Fibroblast of mammary gland (primary cell): ENCODE measurements around the gene GALNT1.

ENCODE experiments used
- DNase-seq: peaks from one replicate; pipeline ENCODE4 v3.0.0-alpha.2; 2010; ENCODE audit warnings: low read depth
- H3K4me3 ChIP-seq: 2 replicates; pipeline ENCODE4 v1.5.1; 2011; ENCODE audit warnings: low read depth, mild to moderate bottlenecking, low read length, moderate library complexity; ENCODE audit not compliant: control insufficient read depth
- TF ChIP-seq, protein P1 (sequence below): conservative IDR thresholded peaks from 2 replicates; pipeline ENCODE4 v1.5.1; 2011; ENCODE audit warnings: low read depth, low read length, inconsistent platforms; ENCODE audit not compliant: control insufficient read depth, insufficient read depth

Gene GALNT1

DNA sequence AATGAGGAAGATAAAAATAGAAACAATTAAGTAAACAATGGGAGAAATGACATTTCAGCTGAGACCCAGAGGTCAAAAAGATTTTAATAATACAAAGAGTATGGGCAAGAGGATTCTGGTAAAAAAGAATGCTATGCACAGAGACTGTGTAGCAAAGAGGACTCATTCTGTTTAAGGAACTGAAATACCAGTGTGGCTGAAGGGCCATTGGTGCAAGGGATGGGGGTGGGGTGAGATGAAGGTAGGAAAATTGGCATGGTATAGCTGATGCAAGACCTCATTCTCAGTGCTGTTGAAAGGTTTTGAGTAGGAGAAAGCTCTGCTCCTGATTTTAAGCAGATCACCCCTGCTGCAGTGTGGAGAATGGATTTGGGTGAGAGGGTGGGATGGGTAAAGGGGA, 10.8 kb downstream of the GALNT1 start:
- TF ChIP-seq, protein P1, sequence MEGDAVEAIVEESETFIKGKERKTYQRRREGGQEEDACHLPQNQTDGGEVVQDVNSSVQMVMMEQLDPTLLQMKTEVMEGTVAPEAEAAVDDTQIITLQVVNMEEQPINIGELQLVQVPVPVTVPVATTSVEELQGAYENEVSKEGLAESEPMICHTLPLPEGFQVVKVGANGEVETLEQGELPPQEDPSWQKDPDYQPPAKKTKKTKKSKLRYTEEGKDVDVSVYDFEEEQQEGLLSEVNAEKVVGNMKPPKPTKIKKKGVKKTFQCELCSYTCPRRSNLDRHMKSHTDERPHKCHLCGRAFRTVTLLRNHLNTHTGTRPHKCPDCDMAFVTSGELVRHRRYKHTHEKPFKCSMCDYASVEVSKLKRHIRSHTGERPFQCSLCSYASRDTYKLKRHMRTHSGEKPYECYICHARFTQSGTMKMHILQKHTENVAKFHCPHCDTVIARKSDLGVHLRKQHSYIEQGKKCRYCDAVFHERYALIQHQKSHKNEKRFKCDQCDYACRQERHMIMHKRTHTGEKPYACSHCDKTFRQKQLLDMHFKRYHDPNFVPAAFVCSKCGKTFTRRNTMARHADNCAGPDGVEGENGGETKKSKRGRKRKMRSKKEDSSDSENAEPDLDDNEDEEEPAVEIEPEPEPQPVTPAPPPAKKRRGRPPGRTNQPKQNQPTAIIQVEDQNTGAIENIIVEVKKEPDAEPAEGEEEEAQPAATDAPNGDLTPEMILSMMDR, result no peak
- no peak overlapping the region for H3K4me3 ChIP-seq
- DNase-seq, result no peak

DNA sequence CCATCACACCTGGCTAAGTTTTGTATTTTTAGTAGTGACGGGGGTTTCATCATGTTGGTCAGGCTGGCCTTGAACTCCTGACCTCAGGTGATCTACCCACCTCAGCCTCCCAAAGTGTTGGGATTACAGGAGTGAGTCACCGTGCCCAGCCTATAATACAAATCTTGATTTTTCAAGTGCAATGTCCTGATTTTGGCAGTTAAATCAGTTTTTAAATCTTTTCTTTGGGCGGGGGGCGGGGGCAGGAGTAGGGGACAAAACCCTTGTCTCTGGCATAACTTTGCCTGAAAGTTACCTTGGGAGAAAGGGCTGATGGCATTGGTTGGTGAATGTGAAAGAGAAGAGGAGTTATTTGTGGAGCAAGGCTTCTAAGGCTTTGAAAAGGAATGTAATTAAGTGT, 12.3 kb downstream of the GALNT1 start:
- no peak overlapping the region for H3K4me3 ChIP-seq
- no peak for DNase-seq
- TF ChIP-seq, protein P1, result no peak

GRCh38 chr18:35597758-35598157, 16.2 kb downstream of the GALNT1 start:
- no peak overlapping the region for H3K4me3 ChIP-seq
- TF ChIP-seq, protein P1, result no peak
- DNase-seq, result no peak

- DNase-seq, result no peak
- TF ChIP-seq, protein P1, result no peak
- H3K4me3 ChIP-seq, result no peak overlapping the region
Observed at GRCh38 chr18:35602193-35602820, 20.8 kb downstream of the GALNT1 start.

DNA sequence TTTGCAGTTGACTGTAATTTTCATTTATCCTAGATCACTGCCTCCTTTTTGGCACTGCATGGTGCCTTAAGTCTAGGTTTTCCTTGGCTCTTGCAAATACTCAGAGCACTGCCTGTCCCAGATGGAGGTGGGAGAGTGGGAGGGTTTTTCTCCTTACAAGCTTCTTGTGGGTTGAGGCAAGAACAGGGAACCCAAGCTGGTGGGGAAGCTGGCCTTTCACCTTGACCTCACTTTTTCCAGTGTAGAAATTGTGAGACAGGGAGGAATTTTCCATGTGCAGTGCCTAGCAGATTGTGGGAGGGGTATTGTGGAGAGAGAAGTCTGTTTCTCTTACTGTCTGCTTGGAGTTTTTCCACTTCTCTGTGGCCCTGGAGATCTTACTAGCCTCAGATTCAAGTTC, 21.5 kb downstream of the GALNT1 start:
- H3K4me3 ChIP-seq, result no peak overlapping the region
- no peak for DNase-seq
- TF ChIP-seq, protein P1, result no peak

- DNase-seq, result no peak
- TF ChIP-seq, protein P1, result no peak
- H3K4me3 ChIP-seq, result no peak overlapping the region
Observed at GRCh38 chr18:35603528-35603927, 22.0 kb downstream of the GALNT1 start.

- no peak for DNase-seq
- TF ChIP-seq, protein P1, result no peak
- H3K4me3 ChIP-seq, result no peak overlapping the region
Observed at GRCh38 chr18:35604369-35604768, 22.8 kb downstream of the GALNT1 start.
